GM21447 (cell line): ENCODE data around the gene SNAPC1.

Experiments used
- ATAC-seq: cut with Tn5 transposase; IDR thresholded peaks from one replicate; pipeline ENCODE4 v1.9.1; 2021; ENCODE audit not compliant: unreplicated experiment

The SNAPC1 gene

GRCh38 chr14:61803755-61804154 lies 41.5 kb downstream of the SNAPC1 start:
- no peak for ATAC-seq

DNA sequence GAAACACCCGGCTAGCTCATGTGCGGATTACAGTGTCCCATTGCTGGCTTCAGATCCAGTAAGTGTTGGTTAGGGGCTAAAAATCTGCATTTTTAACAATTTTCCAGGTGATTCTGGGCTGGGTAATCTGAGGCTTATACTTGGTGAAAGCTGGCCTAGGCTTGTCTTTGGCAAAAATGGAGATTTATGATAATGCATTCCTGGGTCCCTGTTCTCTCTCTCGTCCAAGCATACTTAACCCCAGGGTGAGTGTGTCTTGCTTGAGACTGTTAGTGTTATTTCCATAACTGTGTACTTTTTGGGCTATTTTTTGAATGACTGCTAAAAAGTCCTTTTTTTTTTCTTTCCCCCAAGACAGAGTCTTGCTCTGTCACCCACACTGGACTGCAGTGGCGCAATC lies 43.2 kb downstream of the SNAPC1 start:
- ATAC-seq = no peak

- no peak for ATAC-seq
Observed at GRCh38 chr14:61811882-61812346, 49.7 kb downstream of the SNAPC1 start.

- ATAC-seq = no peak
Observed at GRCh38 chr14:61812347-61813095, 50.3 kb downstream of the SNAPC1 start, which contains the start of gene SYT16. SYT16 (plus strand) TSS chr14:61812703.

DNA sequence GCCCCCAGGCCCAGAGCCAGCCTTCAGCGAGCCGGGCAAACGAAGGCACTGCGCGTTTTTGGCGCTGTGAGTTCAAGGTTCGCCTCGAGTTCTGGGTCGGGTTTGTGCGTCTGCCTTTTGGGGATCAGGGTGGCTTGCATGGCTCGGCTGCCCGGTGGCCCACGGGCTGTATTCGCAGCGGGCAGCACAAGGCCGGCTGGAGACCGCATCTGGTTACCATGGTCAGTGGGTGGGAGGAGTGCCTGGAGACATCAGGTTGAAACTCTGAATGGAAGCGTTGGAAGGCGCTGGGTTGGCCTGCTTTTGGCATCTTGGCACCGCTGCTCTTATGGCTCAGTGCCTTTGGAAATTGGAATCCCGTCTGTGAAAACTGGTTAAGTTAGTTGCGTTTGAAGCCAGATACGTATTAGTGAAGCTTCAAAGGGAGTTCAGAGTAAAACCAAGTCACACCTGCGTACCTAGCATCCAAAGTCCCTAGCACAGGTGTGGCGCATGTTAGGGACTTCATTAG lies 50.9 kb downstream of the SNAPC1 start:
- no peak for ATAC-seq

DNA sequence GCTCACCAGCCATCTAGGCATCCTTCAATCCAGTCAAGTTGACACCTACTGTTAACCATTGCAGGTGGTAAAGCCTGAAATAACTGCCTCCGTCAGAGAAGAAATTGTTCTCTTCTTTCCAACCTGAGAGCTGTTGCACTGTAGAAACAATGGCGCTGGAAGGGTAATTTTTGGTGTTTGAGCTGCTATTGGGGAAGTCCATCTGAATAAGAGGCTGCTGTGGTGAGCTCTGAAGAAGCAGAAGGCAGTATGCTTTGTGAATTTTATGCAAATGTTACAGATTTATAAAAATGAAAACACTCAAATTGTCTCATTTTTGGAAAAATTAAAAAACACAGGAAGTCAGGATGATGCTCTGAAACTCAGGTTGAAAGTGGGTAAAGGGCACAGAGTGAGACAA lies 60.2 kb downstream of the SNAPC1 start:
- ATAC-seq = no peak

DNA sequence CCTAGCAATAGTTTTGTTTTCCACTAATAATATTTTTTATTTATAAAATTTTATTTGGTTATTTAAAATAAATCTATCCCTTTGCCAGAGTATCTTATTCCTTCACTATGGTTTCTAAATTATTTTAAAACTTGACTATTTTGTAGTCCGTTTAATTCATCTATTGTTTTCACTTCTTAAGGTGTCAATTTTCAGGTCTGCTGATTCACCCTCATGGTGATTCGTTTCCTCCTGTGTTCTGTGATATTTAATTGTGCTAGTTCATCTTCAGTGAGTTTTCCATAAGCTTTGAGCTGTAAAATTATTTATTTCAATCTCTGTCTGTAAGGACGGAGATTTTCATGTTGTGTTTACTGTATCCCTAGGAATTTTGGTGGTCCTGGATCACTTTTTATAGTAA lies 70.6 kb downstream of the SNAPC1 start:
- no peak for ATAC-seq

DNA sequence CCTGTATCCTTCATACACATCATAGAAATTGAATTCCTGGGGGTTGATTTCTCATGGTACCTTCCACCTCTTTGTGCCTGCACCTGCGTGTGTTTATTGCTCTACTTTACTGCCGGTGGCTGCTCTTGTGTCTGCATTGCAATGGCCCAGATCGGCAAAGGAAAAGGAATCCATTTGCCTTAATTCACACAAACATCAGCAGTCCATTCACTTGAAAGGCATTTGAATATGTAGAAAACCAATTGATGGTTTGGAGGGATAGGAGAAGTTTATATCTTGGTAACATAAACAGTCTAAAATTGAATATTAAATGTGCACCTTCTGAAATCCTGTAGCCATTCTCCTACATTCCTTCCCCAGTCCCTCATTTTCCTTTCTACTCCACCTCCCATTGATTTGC lies 74.0 kb downstream of the SNAPC1 start:
- ATAC-seq = no peak

- ATAC-seq = no peak
Observed at GRCh38 chr14:61836807-61837206, 74.6 kb downstream of the SNAPC1 start.

DNA sequence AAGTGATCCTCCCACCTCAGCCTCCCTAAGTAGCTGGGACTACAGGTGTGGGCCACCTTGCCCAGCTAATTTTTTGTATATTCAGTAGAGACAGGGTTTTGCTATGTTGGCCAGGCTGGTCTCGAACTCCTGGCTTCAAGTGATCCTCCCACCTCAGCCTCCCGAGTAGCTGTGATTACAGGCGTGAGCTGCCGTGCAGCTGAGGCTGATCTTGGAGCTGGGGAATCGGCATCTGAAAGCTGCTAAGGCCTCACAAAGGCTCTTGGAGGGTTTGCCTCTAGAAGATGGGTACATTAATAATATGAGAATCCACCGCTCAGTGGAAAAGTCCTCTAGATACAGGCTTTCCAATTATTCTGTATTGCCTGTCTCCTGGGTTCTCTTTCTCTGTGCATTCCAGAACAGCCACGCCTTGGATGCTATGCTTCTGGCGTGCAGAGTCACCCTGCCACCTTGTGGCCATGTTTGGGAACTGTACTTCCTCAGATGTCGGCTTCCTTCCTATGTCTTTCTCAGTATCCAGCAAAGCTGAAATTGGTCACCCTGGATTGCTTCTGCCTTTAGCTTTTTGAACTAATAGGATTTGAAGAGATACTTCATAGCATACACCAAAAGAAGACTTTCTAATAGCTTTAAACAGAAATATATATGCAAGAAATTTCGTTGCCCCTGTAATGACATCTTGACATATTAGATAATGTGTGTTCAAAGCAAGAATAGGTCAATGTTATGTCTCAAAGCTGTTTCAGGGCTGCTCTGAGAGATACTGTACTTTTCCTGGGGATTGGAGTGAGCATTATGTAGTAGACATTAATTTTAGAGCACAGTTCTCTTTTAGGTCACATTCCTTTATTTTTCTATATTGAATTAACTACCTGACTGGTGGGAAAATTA lies 75.4 kb downstream of the SNAPC1 start:
- no peak for ATAC-seq

DNA sequence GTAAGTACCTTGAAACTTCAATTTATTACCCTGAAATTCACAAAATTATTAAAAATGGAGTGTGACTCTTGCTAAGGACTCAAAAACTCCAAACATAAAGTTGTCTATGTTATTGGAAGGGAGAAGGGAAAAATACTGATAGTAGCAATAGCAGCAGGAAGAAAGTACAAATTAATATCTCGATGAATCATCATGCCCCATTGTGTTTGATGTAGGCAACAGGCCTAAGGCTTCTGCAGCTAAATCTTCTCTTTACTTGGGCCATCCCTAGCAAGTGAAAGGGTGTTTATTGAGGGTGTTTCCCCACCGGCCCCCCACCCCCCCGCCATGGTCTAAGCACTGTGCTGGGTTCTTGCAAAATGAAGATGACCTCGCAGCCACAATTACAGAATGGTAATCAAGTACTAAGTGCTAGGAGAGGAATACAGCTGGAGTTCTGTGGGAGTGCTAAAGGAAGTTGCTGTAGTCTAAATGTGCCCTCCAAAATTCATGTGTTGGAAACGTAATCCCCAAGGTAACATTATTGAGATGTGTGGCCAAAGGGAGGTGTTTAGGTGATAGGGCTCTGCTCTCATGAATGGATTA lies 76.5 kb downstream of the SNAPC1 start:
- no peak for ATAC-seq

DNA sequence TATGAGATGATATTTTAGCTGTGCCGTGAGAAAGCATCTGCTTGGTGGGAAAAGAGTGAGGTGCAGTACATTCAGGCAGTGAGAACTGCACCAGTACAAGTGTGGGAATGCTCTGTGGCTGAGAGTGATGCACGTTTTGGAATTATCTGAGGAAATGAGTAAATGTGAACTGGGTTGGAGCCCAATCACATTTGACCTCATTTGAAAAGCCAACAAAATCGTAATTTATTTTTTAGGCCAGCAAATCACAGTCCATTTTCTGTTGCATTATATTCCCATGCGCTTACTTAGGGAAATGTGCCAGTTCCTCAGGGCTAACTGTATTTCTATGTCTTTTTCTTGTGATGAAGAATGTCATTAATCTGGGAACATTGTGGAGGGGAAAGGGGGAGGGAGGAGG lies 77.3 kb downstream of the SNAPC1 start:
- ATAC-seq = no peak

DNA sequence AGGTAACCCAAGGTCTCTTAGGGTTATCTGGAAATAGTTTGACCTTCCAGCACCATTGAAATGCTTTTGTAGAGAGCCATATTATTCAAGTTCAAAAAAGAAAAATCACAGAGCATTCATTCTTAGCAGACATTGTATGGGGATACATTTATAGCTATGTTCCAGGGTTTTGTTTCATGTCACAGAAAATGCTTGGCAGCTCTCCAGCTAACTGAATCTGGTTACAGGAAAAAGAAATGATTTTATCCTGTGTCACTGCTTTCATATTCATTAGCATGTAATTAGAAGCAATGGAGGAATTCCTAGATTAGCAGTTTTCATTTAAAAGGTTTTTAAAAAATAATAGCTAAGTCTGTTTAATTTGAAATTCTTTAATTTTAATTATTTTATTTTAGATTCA lies 78.9 kb downstream of the SNAPC1 start:
- no peak for ATAC-seq
